B cell (primary cell): ENCODE measurements around the gene FAM170A. TPM values are rescaled to one million over a fixed set of nuclear protein-coding genes. Genes with fewer than 3 reads are reported as not detected.

ENCODE experiments used
- ATAC-seq: fragments of 200-7000 bp; cut with Tn5 transposase; one replicate; pipeline ENCODE4 v1.10.0; 2021; ENCODE audit warnings: low read depth, mild to moderate bottlenecking, moderate number of reproducible peaks, moderate library complexity
- CTCF ChIA-PET: fragments of 350-600 bp; sonication (Branson Sonifier 250); formaldehyde crosslinking; loops from one replicate; lab custom pipeline; 2021; ENCODE audit warnings: antibody characterized with exemption, inconsistent platforms; lab: Charles Lee
- POLR2A ChIA-PET: fragments of 350-600 bp; sonication (Branson Sonifier 250); formaldehyde crosslinking; loops from one replicate; lab custom pipeline; 2021; ENCODE audit warnings: antibody characterized with exemption; lab: Charles Lee
- DNase-seq: peaks from one replicate; pipeline ENCODE4 v3.0.0; 2013
- H2AFZ ChIP-seq: 2 replicates; pipeline ENCODE4 v1.6.1; 2012; ENCODE audit warnings: mild to moderate bottlenecking, low read depth, low read length; ENCODE audit not compliant: insufficient read depth, poor library complexity, severe bottlenecking
- H3K27ac ChIP-seq, 2 donors: 1 replicate in 1 of 2; 2 replicates in 1 of 2; pipeline ENCODE4 v1.5.1; 2012 to 2013; ENCODE audit warnings: low read length in 2 of 2, mild to moderate bottlenecking in 2 of 2, moderate library complexity in 1 of 2
- H3K27me3 ChIP-seq, 4 experiments: fragments of 200-600 bp in 1 of 4; sonication (generic) in 1 of 4; replicated peaks in 1 of 4; 1 replicate in 2 of 4; 2 replicates in 2 of 4; pipeline versions ENCODE4 v1.6.1 to v1.7.0; 2013 to 2016; ENCODE audit warnings: low read length in 3 of 4, mild to moderate bottlenecking in 2 of 4, mixed read lengths in 1 of 4, moderate library complexity in 1 of 4; ENCODE audit not compliant: insufficient read depth in 4 of 4, control insufficient read depth in 3 of 4; ENCODE audit errors: control extremely low read depth in 1 of 4
- H3K36me3 ChIP-seq, 2 experiments: replicated peaks in 1 of 2; 1 replicate in 1 of 2; 2 replicates in 1 of 2; pipeline versions ENCODE4 v1.6.1 to v1.7.1; 2013; ENCODE audit warnings: low read length in 1 of 2; ENCODE audit not compliant: insufficient read depth in 2 of 2, control insufficient read depth in 1 of 2; ENCODE audit errors: control extremely low read depth in 1 of 2, extremely low read depth in 1 of 2
- H3K4me1 ChIP-seq, 2 donors: fragments of 200-600 bp in 1 of 2; sonication (generic) in 1 of 2; 1 replicate in 1 of 2; 2 replicates in 1 of 2; pipeline versions ENCODE4 v1.5.1 to v1.6.1; 2013 to 2017; ENCODE audit warnings: low read length in 2 of 2; ENCODE audit not compliant: control insufficient read depth in 2 of 2, insufficient read depth in 2 of 2
- H3K4me2 ChIP-seq: replicated peaks from 2 replicates; pipeline ENCODE3; 2012; ENCODE audit warnings: mild to moderate bottlenecking, low read depth, low read length; ENCODE audit not compliant: poor library complexity, severe bottlenecking
- H3K4me3 ChIP-seq, 5 experiments: fragments of 200-600 bp in 1 of 5; sonication (generic) in 1 of 5; 1 replicate in 3 of 5; 2 replicates in 2 of 5; pipeline versions ENCODE4 v1.5.1 to v1.7.0; 2011 to 2016; ENCODE audit warnings: low read length in 4 of 5, mild to moderate bottlenecking in 4 of 5, low read depth in 2 of 5, control low read depth in 1 of 5, moderate library complexity in 1 of 5; ENCODE audit not compliant: insufficient read depth in 1 of 5; ENCODE audit errors: control extremely low read depth in 1 of 5, extremely low read depth in 1 of 5
- H3K79me2 ChIP-seq: fragments of 200-600 bp; sonication (generic); one replicate; pipeline ENCODE4 v1.6.0; 2016; ENCODE audit warnings: low read length; ENCODE audit not compliant: control insufficient read depth, insufficient read depth
- H3K9ac ChIP-seq: fragments of 200-600 bp; sonication (generic); 2 replicates; pipeline ENCODE4 v1.6.1; 2017; ENCODE audit warnings: mild to moderate bottlenecking, low read length, moderate library complexity
- H3K9me3 ChIP-seq, 3 donors: one replicate each; pipeline versions ENCODE4 v1.6.1 to v1.7.1; 2013; ENCODE audit warnings: low read length in 2 of 3; ENCODE audit not compliant: control insufficient read depth in 2 of 3, insufficient read depth in 1 of 3; ENCODE audit errors: control extremely low read depth in 1 of 3
- H4K20me1 ChIP-seq: 2 replicates; pipeline ENCODE4 v1.6.0; 2012; ENCODE audit warnings: mild to moderate bottlenecking, low read length; ENCODE audit not compliant: insufficient read depth, control insufficient read depth, poor library complexity, severe bottlenecking
- H3K27ac Mint-ChIP-seq: one replicate; pipeline ENCODE4 v1.8.0; 2021; ENCODE audit warnings: mixed read lengths
- H3K27me3 Mint-ChIP-seq: one replicate; pipeline ENCODE4 v1.8.0; 2021; ENCODE audit warnings: mixed read lengths
- H3K4me1 Mint-ChIP-seq: one replicate; pipeline ENCODE4 v1.8.0; 2021; ENCODE audit warnings: mixed read lengths
- H3K4me3 Mint-ChIP-seq: one replicate; pipeline ENCODE4 v1.8.0; 2021; ENCODE audit warnings: mixed read lengths
- H3K9me3 Mint-ChIP-seq: one replicate; pipeline ENCODE4 v1.8.0; 2022; ENCODE audit warnings: mixed read lengths; ENCODE audit not compliant: insufficient read depth
- CTCF ChIP-seq: fragments of 200-600 bp; IDR thresholded peaks from one replicate; pipeline ENCODE4 v1.8.0; 2022; ENCODE audit warnings: antibody characterized with exemption, mild to moderate bottlenecking
- EZH2 ChIP-seq: IDR thresholded peaks from 2 replicates; pipeline ENCODE4 v1.6.1; 2012; ENCODE audit warnings: borderline replicate concordance, low read depth, mild to moderate bottlenecking, moderate library complexity, low read length; ENCODE audit not compliant: insufficient read depth, poor library complexity, severe bottlenecking
- WGBS: methylation state at CpG from one replicate; pipeline ENCODE4 v1.1.5; 2013; ENCODE audit warnings: missing lambda C conversion rate; ENCODE audit not compliant: insufficient coverage; 5-methylcytosine and 5-hydroxymethylcytosine counted together
- intact Hi-C: fragments of 100-400 bp; cut with micrococcal nuclease; formaldehyde crosslinking; loops from one replicate; pipeline ENCODE4 v1.10.0; 2022
- polyA plus RNA-seq: library from polyadenylated mRNA; depleted of rRNA; stranded (reverse); fragments of >200 nt; gene quantifications from 2 replicates; pipeline ENCODE4 v1.2.3, GENCODE V29; 2012
- total RNA-seq, 2 donors: library from RNA; stranded (reverse); fragments of 120-200 nt in 1 of 2; gene quantifications; 1 replicate in 1 of 2; 2 replicates in 1 of 2; pipeline versions ENCODE4 v1.2.3 to v1.2.4, GENCODE V29; 2013 to 2022

FAM170A gene
- total and polyA plus RNA-seq, 2 donors (not counting 1 experiment from before 2014, with no cell fraction given), result not detected

DNA sequence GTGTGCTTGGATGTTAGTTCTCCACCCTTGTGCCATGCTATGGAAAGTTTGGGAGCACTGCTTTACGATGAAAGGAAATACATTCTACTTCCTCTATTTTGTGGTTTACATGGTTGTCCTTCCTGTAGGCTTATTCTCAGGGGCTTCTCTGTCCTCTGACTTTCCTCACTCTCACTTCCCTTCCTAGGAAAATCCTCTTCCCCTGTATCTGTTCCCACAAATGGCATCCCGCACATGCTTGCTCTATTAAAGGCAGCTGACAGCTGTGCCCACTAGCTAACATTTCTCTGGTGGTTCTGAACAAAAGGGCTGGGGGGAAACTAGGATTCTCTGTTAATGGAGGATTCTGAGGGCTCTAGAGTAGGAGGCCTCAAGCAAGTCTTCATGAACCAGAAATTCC is 52.4 kb downstream of the FAM170A start:
- Mint-ChIP-seq H3K27ac (no peak overlapping the region), H3K9me3 (no peaks in the 10 kb centered on the region), H3K4me1 (no peaks in the 10 kb centered on the region), H3K4me3 (no peak overlapping the region), H3K27me3 (peaks cover 7% of the 10 kb centered on the region)
- no peak for DNase-seq
- ChIA-PET CTCF (no interaction called here), POLR2A (no interaction called here)
- no peaks in the 10 kb centered on the region for H3K27me3 ChIP-seq
- H3K4me3 ChIP-seq, result no peak overlapping the region
- ATAC-seq, result no peak
- H3K36me3 ChIP-seq, result no peaks in the 10 kb centered on the region
- intact Hi-C loops, result no loop called here
- H3K9me3 ChIP-seq, result no peaks in the 10 kb centered on the region
- no CpG with 5 or more reads among the region's 2 CpGs for WGBS
- no peak overlapping the region for H3K9ac ChIP-seq
- H3K27ac ChIP-seq, result no peak overlapping the region
- no peak overlapping the region for H2AFZ ChIP-seq
- TF ChIP-seq CTCF (no peak), EZH2 (no peak)
- no peaks in the 10 kb centered on the region for H3K79me2 ChIP-seq
- no peak overlapping the region for H3K4me2 ChIP-seq
- no peaks in the 10 kb centered on the region for H3K4me1 ChIP-seq
- H4K20me1 ChIP-seq, result no peaks in the 10 kb centered on the region

DNA sequence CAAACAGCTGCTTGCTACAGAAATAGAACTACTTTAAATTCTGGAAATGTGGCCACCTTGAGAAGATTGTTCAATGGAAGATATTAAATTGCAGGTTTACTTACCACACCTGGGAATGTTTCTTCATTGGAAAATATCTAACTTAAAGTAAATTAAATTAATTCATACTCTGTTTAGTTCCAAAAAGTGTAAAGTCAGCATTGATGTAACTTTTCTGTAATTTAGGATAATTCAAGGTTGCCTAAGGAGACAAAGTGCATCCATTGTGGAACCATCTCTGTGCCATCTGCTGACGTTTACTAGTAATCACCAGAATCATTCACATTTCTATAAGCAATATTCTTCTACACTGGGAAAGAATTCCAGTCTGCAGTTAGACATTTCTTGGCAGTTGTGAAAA is 53.0 kb downstream of the FAM170A start:
- CTCF ChIA-PET, result no interaction called here
- DNase-seq (no peak), ATAC-seq (no peak)
- Histone ChIP-seq H3K4me2 (no peak overlapping the region), H3K79me2 (no peaks in the 10 kb centered on the region), H2AFZ (no peak overlapping the region), H3K4me3 (no peak overlapping the region), H3K4me1 (no peaks in the 10 kb centered on the region), H4K20me1 (no peaks in the 10 kb centered on the region), H3K9me3 (no peaks in the 10 kb centered on the region), H3K9ac (no peak overlapping the region), H3K27ac (no peak overlapping the region), H3K27me3 (no peaks in the 10 kb centered on the region), H3K36me3 (no peaks in the 10 kb centered on the region)
- no peak for TF ChIP-seq EZH2
- no peak for TF ChIP-seq CTCF
- POLR2A ChIA-PET, result no interaction called here
- H3K27ac Mint-ChIP-seq, result no peak overlapping the region
- H3K27me3 Mint-ChIP-seq, result peaks cover 7% of the 10 kb centered on the region
- H3K9me3 Mint-ChIP-seq, result no peaks in the 10 kb centered on the region
- intact Hi-C loops, result no loop called here
- no CpG with 5 or more reads among the region's 1 CpG for WGBS
- no peaks in the 10 kb centered on the region for H3K4me1 Mint-ChIP-seq
- H3K4me3 Mint-ChIP-seq, result no peak overlapping the region

Other genes with a start within 250 kb of the FAM170A start
- 112 and 114 TPM in 2 replicates for gene HSD17B4, start 177.1 kb upstream of the FAM170A start, total RNA-seq
- gene HSD17B4, start 177.1 kb upstream of the FAM170A start, polyA plus RNA-seq, result 76.9 and 125 TPM in 2 replicates